Measurements from ENCODE around the gene DNM1.

GRCh38 chr9:128298535-128299482 lies 95.6 kb downstream of the DNM1 start:
- no peak for TF ChIP-seq EP300 (IDR thresholded peaks at IDR 0.05; ENCODE audit: borderline replicate concordance)
- TF ChIP-seq ZBTB7A (IDR thresholded peaks at IDR 0.05; ENCODE audit: low read depth), result no peak
- no peak for TF ChIP-seq TCF12 (IDR thresholded peaks at IDR 0.05; ENCODE audit: low read depth)
- no peak for TF ChIP-seq TEAD4 (IDR thresholded peaks at IDR 0.05)
